K562 (cell line): ENCODE measurements around the gene RHOF. TPM values are rescaled to one million over a fixed set of nuclear protein-coding genes. Genes with fewer than 3 reads are reported as not detected.

Source experiments
- ATF7 ChIP-seq: fragments of 450-650 bp; IDR thresholded peaks from 2 replicates; pipeline ENCODE4 v1.7.1; 2014; ENCODE audit warnings: mild to moderate bottlenecking, moderate library complexity
- CBFA2T3 ChIP-seq: fragments of 450-650 bp; IDR thresholded peaks from 2 replicates; pipeline ENCODE4 v1.6.1; 2017
- EGR1 ChIP-seq: fragments of 450-650 bp; conservative IDR thresholded peaks from 2 replicates; pipeline ENCODE4 v1.6.1; 2017; ENCODE audit warnings: mild to moderate bottlenecking
- HNRNPUL1 ChIP-seq: fragments of 200-400 bp; formaldehyde crosslinking; IDR thresholded peaks from 2 replicates; pipeline ENCODE4 v1.6.1; 2017; ENCODE audit warnings: low read length
- MTA3 ChIP-seq: fragments of 450-650 bp; formaldehyde crosslinking; IDR thresholded peaks from 2 replicates; pipeline ENCODE4 v1.6.1; 2017; ENCODE audit warnings: mild to moderate bottlenecking, borderline replicate concordance
- POLR2G ChIP-seq: fragments of 200-400 bp; formaldehyde crosslinking; IDR thresholded peaks from 2 replicates; pipeline ENCODE4 v1.6.1; 2017; ENCODE audit warnings: low read depth, mild to moderate bottlenecking, antibody characterized with exemption, low read length, moderate library complexity
- RBM15 ChIP-seq: fragments of 200-400 bp; formaldehyde crosslinking; IDR thresholded peaks from 2 replicates; pipeline ENCODE4 v1.6.1; 2018; ENCODE audit warnings: mild to moderate bottlenecking, low read length, moderate library complexity; ENCODE audit not compliant: insufficient read depth
- SIN3A ChIP-seq, 2 experiments: fragments of 150-350 bp in 1 of 2; IDR thresholded peaks; 2 replicates each; pipeline ENCODE4 v1.6.1; 2011 to 2016; ENCODE audit warnings: borderline replicate concordance in 2 of 2, low read depth in 2 of 2, low read length in 2 of 2, mild to moderate bottlenecking in 2 of 2, moderate library complexity in 2 of 2; ENCODE audit not compliant: control insufficient read depth in 1 of 2
- TCF3 ChIP-seq: sonication (generic); formaldehyde crosslinking; IDR thresholded peaks from 2 replicates; pipeline ENCODE4 v1.4.0; 2020; ENCODE audit warnings: mild to moderate bottlenecking, missing genetic modification reagents
- ZBTB7A ChIP-seq: IDR thresholded peaks from 2 replicates; pipeline ENCODE4 v1.6.1; 2011; ENCODE audit warnings: low read depth, mild to moderate bottlenecking, low read length, moderate library complexity, borderline replicate concordance; ENCODE audit not compliant: control insufficient read depth
- polyA plus RNA-seq, 8 experiments: library from polyadenylated mRNA; depleted of rRNA in 4 of 8; stranded (reverse) in 5 of 8; unstranded in 3 of 8; fragments of >200 nt; fragmentation: Nextera tagmentation in 2 of 8; fragmentation: Illumina TruSeq in 1 of 8; extraction: Ambion mirVana in 2 of 8; extraction: Trizol in 1 of 8; gene quantifications; 2 replicates each; pipeline versions ENCODE4 v1.2.1 to v1.2.3, GENCODE V29; 2011 to 2014; ENCODE audit warnings: inconsistent platforms in 1 of 8, missing spikeins in 1 of 8
- total RNA-seq, 7 experiments: library from RNA; depleted of rRNA in 6 of 7; stranded (reverse); fragments of >200 nt in 6 of 7; fragmentation: Illumina TruSeq in 2 of 7; extraction: Trizol in 2 of 7; gene quantifications; 2 replicates each; pipeline versions ENCODE4 v1.2.1 to v1.2.3, GENCODE V29; 2011 to 2021; ENCODE audit warnings: low replicate concordance in 1 of 7
- TF ChIP-seq, protein P1 (sequence below): sonication (generic); IDR thresholded peaks from 2 replicates; pipeline ENCODE4 v1.6.1; 2016
- TF ChIP-seq, protein P2 (sequence below): sonication (generic); formaldehyde crosslinking; IDR thresholded peaks from 2 replicates; pipeline ENCODE4 v1.9.0; 2022; ENCODE audit warnings: mild to moderate bottlenecking, missing genetic modification reagents
- TF ChIP-seq, protein P3 (sequence below), 3 experiments: fragments of 200-800 bp in 1 of 3; sonication (Bioruptor generic) in 1 of 3; sonication (generic) in 1 of 3; formaldehyde crosslinking in 1 of 3; IDR thresholded peaks; 2 replicates each; pipeline versions ENCODE4 v1.6.1 to v1.8.0; 2016 to 2022; ENCODE audit warnings: mild to moderate bottlenecking in 2 of 3, missing compliant biosample characterization in 2 of 3, missing genetic modification characterization in 2 of 3, missing genetic modification reagents in 1 of 3
- TF ChIP-seq, protein P4 (sequence below): fragments of 450-650 bp; conservative IDR thresholded peaks from 2 replicates; pipeline ENCODE4 v1.6.1; 2016; ENCODE audit warnings: missing genetic modification characterization, low read depth, mild to moderate bottlenecking, missing compliant biosample characterization, moderate library complexity
- TF ChIP-seq, protein P5 (sequence below), 2 experiments: fragments of 450-650 bp in 1 of 2; IDR thresholded peaks; 2 replicates each; pipeline ENCODE4 v1.6.1; 2011 to 2017; ENCODE audit warnings: low read depth in 2 of 2, antibody characterized with exemption in 1 of 2, borderline replicate concordance in 1 of 2, low read length in 1 of 2, mild to moderate bottlenecking in 1 of 2, mixed read lengths in 1 of 2; ENCODE audit not compliant: control insufficient read depth in 1 of 2
- TF ChIP-seq, protein P6 (sequence below): fragments of 250-450 bp; sonication (Bioruptor Pico); IDR thresholded peaks from 2 replicates; pipeline ENCODE4 v1.8.0; 2021; ENCODE audit warnings: borderline replicate concordance, mild to moderate bottlenecking, moderate library complexity; ENCODE audit not compliant: poor library complexity, severe bottlenecking

The RHOF gene
- total and polyA plus RNA-seq, 9 of the 15 experiments (the other 6 are each of a cell fraction or from before 2014, with no cell fraction given) = 0.13 to 10.1 (median 4.0) TPM

DNA sequence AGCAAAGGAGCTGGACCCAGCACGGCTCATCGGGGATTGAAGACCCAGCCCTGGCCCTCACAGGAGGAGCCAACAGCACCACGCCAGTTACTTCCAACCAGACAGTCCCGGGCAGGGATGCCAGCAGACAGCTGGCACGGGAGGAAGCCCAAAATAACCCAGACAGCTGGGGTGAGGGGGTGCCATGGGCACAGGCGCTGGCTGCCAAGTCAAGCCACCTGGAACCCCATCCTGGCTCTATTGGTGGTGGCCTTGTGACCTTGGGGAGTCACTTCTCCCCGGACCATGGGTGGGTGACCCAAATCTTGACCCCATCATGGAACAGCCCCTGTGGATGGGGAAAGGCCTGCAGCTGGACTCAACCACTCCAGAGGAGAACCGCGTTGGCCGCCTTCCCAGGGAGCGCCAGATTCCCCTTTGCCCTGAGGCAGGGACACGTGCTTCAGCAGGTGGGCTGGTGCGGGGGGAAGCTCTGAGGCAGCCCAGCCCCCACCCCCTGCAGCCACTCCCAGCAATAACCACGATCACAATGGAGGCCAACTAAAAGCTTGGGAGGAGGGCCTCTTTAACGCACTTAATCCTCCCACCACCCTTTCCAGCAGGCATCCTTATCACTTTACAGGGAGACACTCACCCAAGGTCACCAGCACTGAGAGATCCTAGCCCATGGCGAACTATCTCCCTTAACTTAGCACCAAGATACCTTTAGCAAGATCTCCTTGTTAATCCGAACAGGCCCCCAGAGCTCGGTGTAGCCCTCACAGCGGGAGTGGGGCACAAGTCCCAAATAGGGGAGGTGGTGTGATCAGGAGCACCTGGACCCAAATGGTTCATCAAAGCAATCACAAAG lies 4.7 kb upstream of the RHOF start (continued):
- peak in 1 of 2 experiments; percentile 67; a peak in 2 of 4 replicates for TF ChIP-seq SIN3A (IDR thresholded peaks at IDR 0.05; ENCODE audit: borderline replicate concordance in 2 of 2, control insufficient read depth in 1 of 2, low read depth in 2 of 2, low read length in 2 of 2)
- TF ChIP-seq, protein P1, sequence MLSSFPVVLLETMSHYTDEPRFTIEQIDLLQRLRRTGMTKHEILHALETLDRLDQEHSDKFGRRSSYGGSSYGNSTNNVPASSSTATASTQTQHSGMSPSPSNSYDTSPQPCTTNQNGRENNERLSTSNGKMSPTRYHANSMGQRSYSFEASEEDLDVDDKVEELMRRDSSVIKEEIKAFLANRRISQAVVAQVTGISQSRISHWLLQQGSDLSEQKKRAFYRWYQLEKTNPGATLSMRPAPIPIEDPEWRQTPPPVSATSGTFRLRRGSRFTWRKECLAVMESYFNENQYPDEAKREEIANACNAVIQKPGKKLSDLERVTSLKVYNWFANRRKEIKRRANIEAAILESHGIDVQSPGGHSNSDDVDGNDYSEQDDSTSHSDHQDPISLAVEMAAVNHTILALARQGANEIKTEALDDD = peak; percentile 79; the same call in 1 of the 2 replicates
- TF ChIP-seq, protein P2, sequence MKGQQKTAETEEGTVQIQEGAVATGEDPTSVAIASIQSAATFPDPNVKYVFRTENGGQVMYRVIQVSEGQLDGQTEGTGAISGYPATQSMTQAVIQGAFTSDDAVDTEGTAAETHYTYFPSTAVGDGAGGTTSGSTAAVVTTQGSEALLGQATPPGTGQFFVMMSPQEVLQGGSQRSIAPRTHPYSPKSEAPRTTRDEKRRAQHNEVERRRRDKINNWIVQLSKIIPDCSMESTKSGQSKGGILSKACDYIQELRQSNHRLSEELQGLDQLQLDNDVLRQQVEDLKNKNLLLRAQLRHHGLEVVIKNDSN (CRISPR knock-in tag) = peak; percentile 68
- TF ChIP-seq HNRNPUL1 = no peak
- no peak for TF ChIP-seq MTA3
- TF ChIP-seq ZBTB7A = no peak; the same call in none of the 2 replicates
- TF ChIP-seq RBM15 = no peak
- TF ChIP-seq EGR1 = peak; percentile 73
- peak; percentile 22; the same call in 1 of the 2 replicates for TF ChIP-seq ATF7
- 0 out of 2 replicates have a peak, but pooled peaks have one; percentile 6 for TF ChIP-seq TCF3 (CRISPR knock-in tag)
- TF ChIP-seq, protein P3, sequence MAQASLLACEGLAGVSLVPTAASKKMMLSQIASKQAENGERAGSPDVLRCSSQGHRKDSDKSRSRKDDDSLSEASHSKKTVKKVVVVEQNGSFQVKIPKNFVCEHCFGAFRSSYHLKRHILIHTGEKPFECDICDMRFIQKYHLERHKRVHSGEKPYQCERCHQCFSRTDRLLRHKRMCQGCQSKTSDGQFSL (CRISPR knock-in tag; IDR thresholded peaks at IDR 0.05) = no peak
- TF ChIP-seq, protein P3 (tag; IDR thresholded peaks at IDR 0.05) = no peak
- TF ChIP-seq, protein P4, sequence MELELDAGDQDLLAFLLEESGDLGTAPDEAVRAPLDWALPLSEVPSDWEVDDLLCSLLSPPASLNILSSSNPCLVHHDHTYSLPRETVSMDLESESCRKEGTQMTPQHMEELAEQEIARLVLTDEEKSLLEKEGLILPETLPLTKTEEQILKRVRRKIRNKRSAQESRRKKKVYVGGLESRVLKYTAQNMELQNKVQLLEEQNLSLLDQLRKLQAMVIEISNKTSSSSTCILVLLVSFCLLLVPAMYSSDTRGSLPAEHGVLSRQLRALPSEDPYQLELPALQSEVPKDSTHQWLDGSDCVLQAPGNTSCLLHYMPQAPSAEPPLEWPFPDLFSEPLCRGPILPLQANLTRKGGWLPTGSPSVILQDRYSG (tag) = no peak
- TF ChIP-seq, protein P5, sequence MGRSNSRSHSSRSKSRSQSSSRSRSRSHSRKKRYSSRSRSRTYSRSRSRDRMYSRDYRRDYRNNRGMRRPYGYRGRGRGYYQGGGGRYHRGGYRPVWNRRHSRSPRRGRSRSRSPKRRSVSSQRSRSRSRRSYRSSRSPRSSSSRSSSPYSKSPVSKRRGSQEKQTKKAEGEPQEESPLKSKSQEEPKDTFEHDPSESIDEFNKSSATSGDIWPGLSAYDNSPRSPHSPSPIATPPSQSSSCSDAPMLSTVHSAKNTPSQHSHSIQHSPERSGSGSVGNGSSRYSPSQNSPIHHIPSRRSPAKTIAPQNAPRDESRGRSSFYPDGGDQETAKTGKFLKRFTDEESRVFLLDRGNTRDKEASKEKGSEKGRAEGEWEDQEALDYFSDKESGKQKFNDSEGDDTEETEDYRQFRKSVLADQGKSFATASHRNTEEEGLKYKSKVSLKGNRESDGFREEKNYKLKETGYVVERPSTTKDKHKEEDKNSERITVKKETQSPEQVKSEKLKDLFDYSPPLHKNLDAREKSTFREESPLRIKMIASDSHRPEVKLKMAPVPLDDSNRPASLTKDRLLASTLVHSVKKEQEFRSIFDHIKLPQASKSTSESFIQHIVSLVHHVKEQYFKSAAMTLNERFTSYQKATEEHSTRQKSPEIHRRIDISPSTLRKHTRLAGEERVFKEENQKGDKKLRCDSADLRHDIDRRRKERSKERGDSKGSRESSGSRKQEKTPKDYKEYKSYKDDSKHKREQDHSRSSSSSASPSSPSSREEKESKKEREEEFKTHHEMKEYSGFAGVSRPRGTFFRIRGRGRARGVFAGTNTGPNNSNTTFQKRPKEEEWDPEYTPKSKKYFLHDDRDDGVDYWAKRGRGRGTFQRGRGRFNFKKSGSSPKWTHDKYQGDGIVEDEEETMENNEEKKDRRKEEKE (IDR thresholded peaks at IDR 0.05; ENCODE audit: borderline replicate concordance in 1 of 2, control insufficient read depth in 1 of 2, low read depth in 2 of 2, low read length in 1 of 2) = 0 out of 4 replicates have a peak, but pooled peaks of 1 of the 2 experiments have one; percentile 15
- peak; percentile 49; the same call in 1 of the 2 replicates for TF ChIP-seq CBFA2T3
- TF ChIP-seq POLR2G = peak; percentile 73
- TF ChIP-seq, protein P6, sequence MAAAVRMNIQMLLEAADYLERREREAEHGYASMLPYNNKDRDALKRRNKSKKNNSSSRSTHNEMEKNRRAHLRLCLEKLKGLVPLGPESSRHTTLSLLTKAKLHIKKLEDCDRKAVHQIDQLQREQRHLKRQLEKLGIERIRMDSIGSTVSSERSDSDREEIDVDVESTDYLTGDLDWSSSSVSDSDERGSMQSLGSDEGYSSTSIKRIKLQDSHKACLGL (CRISPR knock-in tag) = peak; percentile 9
